Left lung (tissue), 10 donors: Measurements from ENCODE around the gene MOCS1. TPM values are rescaled to one million over a fixed set of nuclear protein-coding genes. Genes with fewer than 3 reads are reported as not detected.
A peak's percentile ranks its signal among the peaks of the same experiment; 100 is the strongest.

Source experiments
- ATAC-seq: fragments of 200-7000 bp; cut with Tn5 transposase; one replicate; pipeline ENCODE4 v1.9.1; 2020; ENCODE audit warnings: moderate library complexity
- DNase-seq, 4 donors: peaks; one replicate each; pipeline ENCODE4 v3.0.0-alpha.2; 2013 to 2020
- H3K27ac ChIP-seq, 2 donors: fragments of 200-600 bp; sonication (generic) in 1 of 2; one replicate each; pipeline versions ENCODE4 v1.5.0 to v1.8.0; 2020 to 2021
- H3K27me3 ChIP-seq, 2 donors: fragments of 200-600 bp; sonication (generic) in 1 of 2; one replicate each; pipeline versions ENCODE4 v1.5.0 to v1.8.0; 2020 to 2021
- H3K36me3 ChIP-seq, 2 donors: fragments of 200-600 bp; sonication (generic) in 1 of 2; one replicate each; pipeline versions ENCODE4 v1.5.0 to v1.8.0; 2020 to 2021
- H3K4me1 ChIP-seq, 2 donors: fragments of 200-600 bp; one replicate each; pipeline ENCODE4 v1.8.0; 2021
- H3K4me3 ChIP-seq, 2 donors: fragments of 200-600 bp; sonication (generic) in 1 of 2; one replicate each; pipeline versions ENCODE4 v1.5.0 to v1.8.0; 2020 to 2021; ENCODE audit warnings: mild to moderate bottlenecking in 1 of 2
- H3K9me3 ChIP-seq, 2 donors: fragments of 200-600 bp; sonication (generic) in 1 of 2; one replicate each; pipeline versions ENCODE4 v1.5.0 to v1.8.0; 2020 to 2021
- CTCF ChIP-seq, 2 donors: fragments of 200-600 bp; sonication (generic) in 1 of 2; IDR thresholded peaks; one replicate each; pipeline versions ENCODE4 v1.5.0 to v1.8.0; 2021; ENCODE audit warnings: antibody characterized with exemption in 2 of 2
- intact Hi-C, 2 donors: fragments of 100-400 bp; cut with DNase I; formaldehyde crosslinking; loops; one replicate each; pipeline versions ENCODE4 v1.11.2 to v1.14.2; 2022
- polyA plus RNA-seq, 6 donors: library from polyadenylated mRNA; unstranded; fragments of 120-200 nt; gene quantifications; one replicate each; pipeline ENCODE4 v1.2.1, GENCODE V29; 2013; ENCODE audit not compliant: insufficient read length in 6 of 6
- total RNA-seq, 2 donors: library from RNA; stranded (reverse); fragmentation: NEBNext Ultra II Directional; extraction: Animal tissue kit (Norgen Biotek cat#: 25700); gene quantifications; one replicate each; pipeline ENCODE4 v1.2.1, GENCODE V29; 2021
- donor health status: DM: no; HTN: yes; CAD: no.
- donor health status: DM: no; HTN: no; CAD: no.

Gene MOCS1
- total and polyA plus RNA-seq, 8 donors: 18.0 to 29.0 (median 23.2) TPM

GRCh38 chr6:39897698-39898097, 36.6 kb downstream of the MOCS1 start:
- no peak for TF ChIP-seq CTCF (IDR thresholded peaks at IDR 0.05)
- intact Hi-C loops: no loop called here

GRCh38 chr6:39896701-39897100, 37.6 kb downstream of the MOCS1 start:
- TF ChIP-seq CTCF (IDR thresholded peaks at IDR 0.05): no peak
- intact Hi-C loops: no loop called here
- no peak overlapping the region for H3K27ac ChIP-seq
- ATAC-seq: no peak
- no peak for DNase-seq
- H3K36me3 ChIP-seq: peaks cover 0 to 40% of the 10 kb centered on the region in 2 donors
- H3K9me3 ChIP-seq: no peaks in the 10 kb centered on the region
- H3K4me1 ChIP-seq: no peaks in the 10 kb centered on the region
- no peaks in the 10 kb centered on the region for H3K27me3 ChIP-seq
- H3K4me3 ChIP-seq: no peak overlapping the region

More at GRCh38 chr6:39897698-39898097, 36.6 kb downstream of the MOCS1 start:
- Histone ChIP-seq H3K36me3 (peaks cover 0 to 41% of the 10 kb centered on the region in 2 donors), H3K9me3 (no peaks in the 10 kb centered on the region), H3K27me3 (no peaks in the 10 kb centered on the region), H3K27ac (no peak overlapping the region), H3K4me3 (no peak overlapping the region), H3K4me1 (no peaks in the 10 kb centered on the region)
- ATAC-seq (no peak), DNase-seq (no peak)

- DNase-seq (no peak), ATAC-seq (no peak)
- H3K36me3 ChIP-seq: peaks cover 0 to 15% of the 10 kb centered on the region in 2 donors
- H3K4me3 ChIP-seq: no peak overlapping the region
- peaks cover 2% of the 10 kb centered on the region in 2 donors for H3K4me1 ChIP-seq
- H3K9me3 ChIP-seq: no peaks in the 10 kb centered on the region
- no peak overlapping the region for H3K27ac ChIP-seq
- no peak for TF ChIP-seq CTCF (IDR thresholded peaks at IDR 0.05)
- intact Hi-C loops: no loop called here
- H3K27me3 ChIP-seq: no peaks in the 10 kb centered on the region
Measured at GRCh38 chr6:39893286-39893685, 41.0 kb downstream of the MOCS1 start.

- ATAC-seq: peak; percentile 93
Measured at GRCh38 chr6:39892490-39893129, 41.7 kb downstream of the MOCS1 start.

GRCh38 chr6:39891976-39892375, 42.3 kb downstream of the MOCS1 start:
- no peak for ATAC-seq
- DNase-seq: no peak
- no peaks in the 10 kb centered on the region for H3K9me3 ChIP-seq
- H3K27me3 ChIP-seq: no peaks in the 10 kb centered on the region
- peaks cover 0 to 11% of the 10 kb centered on the region in 2 donors for H3K36me3 ChIP-seq
- H3K4me3 ChIP-seq: no peak overlapping the region
- TF ChIP-seq CTCF (IDR thresholded peaks at IDR 0.05): no peak
- intact Hi-C loops: no loop called here
- peaks cover 7 to 12% of the 10 kb centered on the region in 2 donors for H3K4me1 ChIP-seq
- H3K27ac ChIP-seq: no peak overlapping the region

More at GRCh38 chr6:39892490-39893129, 41.7 kb downstream of the MOCS1 start:
- intact Hi-C loops: no loop called here
- peak; percentile 37 to 70 for TF ChIP-seq CTCF (IDR thresholded peaks at IDR 0.05)
- no peak overlapping the region for H3K27ac ChIP-seq
- DNase-seq: peak; percentile 41 to 88 (median 62)
- H3K9me3 ChIP-seq: no peaks in the 10 kb centered on the region
- H3K4me1 ChIP-seq: peaks cover 7 to 8% of the 10 kb centered on the region in 2 donors
- no peak overlapping the region for H3K4me3 ChIP-seq
- H3K36me3 ChIP-seq: peaks cover 0 to 15% of the 10 kb centered on the region in 2 donors
- no peaks in the 10 kb centered on the region for H3K27me3 ChIP-seq
